ENCODE data around the gene CLUH. TPM values are rescaled to one million over a fixed set of nuclear protein-coding genes. Genes with fewer than 3 reads are reported as not detected.
A peak's percentile ranks its signal among the peaks of the same experiment; 100 is the strongest.

CLUH gene
- total and polyA plus RNA-seq, 12 donors = 55.6 to 198 (median 167) TPM

DNA sequence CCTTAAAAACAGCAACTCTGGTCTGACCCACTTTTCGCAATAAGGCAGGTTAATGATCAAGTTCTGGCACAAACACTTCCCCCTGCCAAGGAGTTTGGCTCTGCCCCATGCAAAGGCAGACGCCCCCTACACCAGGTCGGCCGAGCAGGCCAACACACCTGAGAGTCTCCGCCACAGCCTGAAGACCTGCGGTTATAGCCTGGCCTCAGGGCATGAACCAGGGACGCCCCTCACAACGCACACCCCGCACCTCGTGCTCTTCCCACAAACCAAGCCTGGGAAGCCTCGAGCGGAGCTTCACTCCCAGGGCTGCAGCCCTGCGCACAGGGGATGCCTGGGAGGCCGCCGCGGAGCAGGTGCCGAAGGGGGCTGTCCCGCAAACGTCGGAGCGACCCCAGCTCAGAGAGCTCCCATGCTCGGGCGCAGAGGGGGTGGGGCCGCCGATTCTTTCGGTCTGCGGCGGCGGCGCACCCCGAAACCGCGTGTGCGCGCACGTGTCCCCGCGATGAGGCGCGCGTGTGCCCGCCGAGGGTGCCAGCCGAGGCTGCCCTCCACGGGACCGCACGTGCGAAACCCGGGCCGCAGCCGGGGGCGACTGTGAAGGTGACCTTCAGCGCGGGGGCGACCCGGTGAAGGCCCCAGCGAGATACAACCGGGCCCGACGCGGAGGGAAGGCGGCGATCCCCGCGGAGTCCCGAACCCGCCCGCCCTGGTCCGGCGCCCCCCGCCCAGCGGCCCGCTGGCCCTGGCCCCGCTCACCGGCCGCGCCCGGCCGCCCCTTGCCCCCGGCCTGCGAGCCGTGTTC is 559 bp downstream of the CLUH start:
- intact Hi-C loops (cut with DNase I) = no loop called here
- DNase-seq (no peak), ATAC-seq (no peak)
- 1% methylated on average over 76 to 81 of the region's 82 CpGs for WGBS, 2 donors
- no peaks in the 10 kb centered on the region for H3K27me3 ChIP-seq
- no peaks in the 10 kb centered on the region for H3K9me3 ChIP-seq
- peaks cover 0 to 1% (median 0%) of the 10 kb centered on the region in 9 donors for H3K36me3 ChIP-seq
- TF ChIP-seq CTCF (IDR thresholded peaks at IDR 0.05) = no peak
- peak overlapping the region; percentile 80 to 99 (median 93) for H3K4me3 ChIP-seq
- H3K4me1 ChIP-seq = peaks cover 19 to 68% (median 49%) of the 10 kb centered on the region in 9 donors
- peak overlapping the region; percentile 78 to 99 (median 92) for H3K27ac ChIP-seq

DNA sequence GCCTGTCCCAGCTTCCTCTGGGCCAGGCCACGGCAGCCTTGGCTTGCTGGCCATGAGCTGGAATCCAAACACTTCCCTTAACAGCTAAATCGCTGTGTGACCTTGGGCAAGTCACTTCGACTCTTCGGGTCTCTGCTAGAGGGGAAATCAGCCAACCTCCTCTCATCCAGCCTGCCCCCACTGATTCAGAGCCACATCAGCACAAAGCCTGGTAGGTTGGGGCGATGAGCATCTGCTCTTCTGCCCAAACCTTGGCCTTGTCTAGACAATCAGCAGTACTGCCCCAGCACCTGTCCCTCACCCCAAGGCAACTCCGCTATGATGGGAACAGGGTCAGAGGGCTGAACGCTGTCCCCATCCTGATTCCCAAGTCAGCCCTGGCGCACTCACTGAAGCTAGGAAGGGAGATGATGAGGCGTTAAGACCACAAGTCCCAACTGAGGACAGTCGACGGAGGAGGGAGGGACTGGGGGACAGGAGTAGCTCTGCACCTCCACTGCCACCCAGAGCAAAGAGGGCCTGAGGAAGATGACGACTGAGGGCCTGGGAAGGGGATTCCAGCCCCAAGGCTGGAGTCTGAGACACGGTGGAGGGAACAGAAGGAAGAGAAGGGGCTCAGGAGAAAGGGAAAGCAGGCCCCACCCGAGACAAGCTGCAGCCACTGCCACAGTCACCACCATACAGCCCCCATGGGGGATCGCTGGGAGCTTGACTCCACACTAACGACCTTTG is 1.3 kb downstream of the CLUH start:
- Histone ChIP-seq H3K27me3 (no peaks in the 10 kb centered on the region), H3K4me1 (peaks cover 19 to 75% (median 56%) of the 10 kb centered on the region in 9 donors), H3K36me3 (no peaks in the 10 kb centered on the region), H3K27ac (peak overlapping the region in 9 of 10 donors; percentile 85 to 99 (median 92)), H3K4me3 (peak overlapping the region; percentile 80 to 99 (median 93)), H3K9me3 (no peaks in the 10 kb centered on the region)
- no peak for TF ChIP-seq CTCF (IDR thresholded peaks at IDR 0.05)
- 32 to 35% methylated on average over 16 of the region's 16 CpGs for WGBS, 2 donors
- intact Hi-C loops (cut with DNase I) = no loop called here
- no peak for DNase-seq
- ATAC-seq = no peak

- intact Hi-C loops (cut with DNase I) = loop anchor here in 1 of 10 donors (10.0 kb wide), 1 partner anchor 314 kb away; no protein-coding TSS in a partner anchor
- H3K4me1 ChIP-seq = peaks cover 19 to 84% (median 66%) of the 10 kb centered on the region in 9 donors
- no peak for TF ChIP-seq CTCF (IDR thresholded peaks at IDR 0.05)
- H3K9me3 ChIP-seq = no peaks in the 10 kb centered on the region
- peaks cover 0 to 4% (median 0%) of the 10 kb centered on the region in 9 donors for H3K36me3 ChIP-seq
- peak overlapping the region in 7 of 10 donors; percentile 11 to 99 (median 94) for H3K4me3 ChIP-seq
- DNase-seq = no peak
- no peaks in the 10 kb centered on the region for H3K27me3 ChIP-seq
- no peak for ATAC-seq
- peak overlapping the region in 9 of 10 donors; percentile 70 to 99 (median 92) for H3K27ac ChIP-seq
- 50 to 54% methylated on average over 10 of the region's 10 CpGs for WGBS, 2 donors
These were observed 2.3 kb downstream of the CLUH start for GRCh38 chr17:2709183-2709661.

GRCh38 chr17:2708585-2709182 is 2.9 kb downstream of the CLUH start:
- DNase-seq (no peak), ATAC-seq (no peak)
- Histone ChIP-seq H3K4me1 (peaks cover 19 to 84% (median 67%) of the 10 kb centered on the region in 9 donors), H3K27me3 (no peaks in the 10 kb centered on the region), H3K27ac (peak overlapping the region in 9 of 10 donors; percentile 70 to 99 (median 92)), H3K9me3 (no peaks in the 10 kb centered on the region), H3K4me3 (peak overlapping the region in 7 of 10 donors; percentile 11 to 99 (median 94)), H3K36me3 (peaks cover 0 to 9% (median 0%) of the 10 kb centered on the region in 9 donors)
- intact Hi-C loops (cut with DNase I) = loop anchor here in 1 of 10 donors (10.0 kb wide), 1 partner anchor 314 kb away; no protein-coding TSS in a partner anchor
- TF ChIP-seq CTCF (IDR thresholded peaks at IDR 0.05) = no peak
- 69 to 75% methylated on average over 21 of the region's 21 CpGs for WGBS, 2 donors
